Activated naive CD8-positive, alpha-beta T cell treated with anti-CD3 and anti-CD28 coated beads, Interleukin-2, amount 50 U/mL, for 16 hours (primary cell): Measurements from ENCODE around the gene TBC1D19.

Experiments used
- DNase-seq: peaks from one replicate; pipeline ENCODE4 v3.0.0-alpha.2; 2020; ENCODE audit warnings: low read depth, low spot score

TBC1D19 gene

DNA sequence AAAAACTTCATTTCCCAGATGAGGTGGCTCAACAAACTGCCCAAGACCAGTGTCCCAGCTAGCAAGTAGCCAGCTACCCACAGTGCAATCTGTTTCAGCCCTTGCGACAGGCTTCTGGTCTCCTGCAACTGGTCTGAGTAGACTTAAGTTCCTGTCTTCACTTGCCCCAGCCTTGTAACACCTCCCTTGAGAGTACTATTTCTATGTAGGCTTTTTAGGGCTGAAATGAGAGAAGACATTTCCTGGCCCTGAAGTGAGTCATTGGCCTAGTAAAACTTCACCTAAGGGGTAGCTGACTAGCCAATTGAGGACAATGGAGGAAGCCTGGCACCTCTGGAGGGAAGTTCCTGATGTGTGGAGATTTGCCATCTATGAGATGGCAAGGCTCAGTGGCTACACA lies 196.7 kb downstream of the TBC1D19 start:
- no peak for DNase-seq

DNA sequence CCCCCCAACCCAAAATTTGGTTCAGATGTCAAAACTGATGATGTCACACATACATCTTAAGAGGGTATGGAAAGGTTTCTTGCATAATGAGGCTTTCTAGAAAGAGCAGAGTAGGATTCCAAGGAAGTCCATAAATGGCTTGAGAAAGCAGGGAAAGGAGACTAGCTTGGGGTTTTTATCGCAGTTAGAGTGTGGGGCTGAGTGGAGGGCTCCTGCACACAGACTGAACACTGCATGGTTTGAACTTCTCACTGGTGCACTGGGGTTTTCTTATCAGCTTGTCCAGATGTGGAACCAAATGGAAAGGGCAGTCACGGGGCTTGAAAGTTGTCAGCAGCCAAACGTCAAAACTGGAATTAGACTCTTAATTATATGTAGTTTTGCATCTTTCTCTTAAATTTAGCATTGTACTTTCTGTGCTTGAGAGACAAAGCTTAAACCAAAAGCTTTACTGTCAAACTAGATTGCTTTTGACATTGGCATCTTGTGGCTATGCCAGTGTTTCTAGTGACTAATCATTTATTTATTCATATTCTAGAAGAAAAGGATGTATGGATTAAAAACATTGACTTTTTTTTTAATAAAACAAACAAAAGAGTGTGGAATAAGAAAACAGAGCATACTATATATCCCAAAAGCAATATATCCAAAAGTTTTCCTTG lies 198.4 kb downstream of the TBC1D19 start:
- DNase-seq: no peak

DNA sequence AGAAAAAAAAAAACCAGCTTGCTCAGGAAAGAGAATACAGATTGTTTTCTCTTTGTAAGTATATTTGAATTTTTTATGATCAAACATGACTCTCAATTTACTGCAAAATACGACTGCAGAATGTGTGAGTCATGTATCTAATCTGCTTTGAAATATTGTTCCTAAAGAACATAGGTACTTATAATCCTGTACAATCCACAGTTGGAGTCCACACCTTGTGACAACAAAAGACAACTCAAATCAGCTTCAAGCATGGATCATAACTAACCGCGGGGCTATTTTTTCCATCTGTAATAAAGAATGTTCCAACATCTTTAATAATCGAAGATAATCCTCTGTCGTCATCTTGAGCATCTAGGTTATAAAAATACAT lies 198.9 kb downstream of the TBC1D19 start:
- no peak for DNase-seq

DNA sequence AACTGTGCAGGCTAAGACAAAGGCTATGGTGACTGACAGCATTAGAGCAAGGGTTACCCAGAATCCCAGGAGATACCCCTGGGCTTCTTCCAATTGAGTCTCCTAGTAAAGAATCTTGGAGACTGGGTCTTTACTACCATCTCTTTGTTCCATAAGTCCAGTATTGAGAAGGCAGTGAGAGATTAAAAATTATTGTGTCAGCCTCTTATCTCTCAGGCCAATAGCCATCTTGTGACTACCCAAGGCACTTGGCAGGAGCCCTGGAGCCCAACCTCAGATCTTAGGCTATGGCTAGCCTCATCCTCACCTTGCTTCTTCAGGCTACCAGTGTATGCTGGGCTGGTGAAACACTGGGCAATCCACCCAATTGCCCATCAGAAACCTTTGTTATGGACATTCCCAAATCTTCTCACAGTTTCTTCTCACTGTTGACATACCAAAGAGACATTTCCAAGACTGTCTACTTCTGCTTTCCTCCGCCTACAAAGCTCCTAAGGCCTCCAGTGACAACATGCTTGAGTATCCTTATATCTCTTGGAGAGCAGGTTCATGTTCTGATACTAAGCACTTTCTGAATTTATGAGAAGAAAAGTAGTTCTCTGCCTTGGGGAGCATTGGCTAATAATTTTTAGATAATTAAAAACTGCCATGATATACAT lies 200.5 kb downstream of the TBC1D19 start:
- no peak for DNase-seq

DNA sequence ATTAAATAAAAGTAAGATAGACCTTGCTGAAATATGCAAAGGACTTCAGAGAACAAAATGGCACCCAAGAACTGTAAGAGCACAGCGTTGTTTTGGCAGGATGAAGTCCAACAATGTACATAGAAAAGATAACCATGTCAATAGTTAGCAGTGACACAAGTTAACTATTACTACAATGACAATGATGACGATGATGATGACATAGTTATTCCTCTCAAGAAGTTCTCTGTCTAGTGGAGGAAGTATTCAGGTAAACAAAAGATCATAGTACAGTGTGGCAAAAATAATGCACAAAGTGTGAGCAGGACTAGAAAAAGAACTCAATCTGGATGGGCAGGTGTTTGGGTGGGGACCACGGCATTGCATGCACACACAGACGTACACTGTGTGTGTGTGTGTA lies 201.4 kb downstream of the TBC1D19 start:
- DNase-seq: no peak

DNA sequence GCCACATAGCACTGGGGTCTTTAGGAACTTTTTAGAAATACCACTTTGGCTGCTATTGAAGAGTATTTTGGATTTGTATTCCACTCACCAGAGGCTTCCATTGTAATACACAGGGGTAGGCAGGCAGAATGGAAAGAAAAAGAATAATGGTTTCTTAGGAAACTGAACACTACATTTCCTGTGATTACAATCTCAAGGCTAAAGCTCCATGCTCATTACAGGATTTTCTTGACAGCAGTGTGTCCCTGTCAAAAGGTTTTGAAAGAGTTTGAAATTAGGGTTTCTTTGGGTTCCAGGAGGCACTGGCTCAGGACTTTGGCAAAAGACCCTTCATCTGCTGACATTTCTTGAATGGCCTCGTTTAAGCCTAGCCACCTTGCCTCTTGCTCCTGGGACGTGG lies 201.9 kb downstream of the TBC1D19 start:
- no peak for DNase-seq

DNA sequence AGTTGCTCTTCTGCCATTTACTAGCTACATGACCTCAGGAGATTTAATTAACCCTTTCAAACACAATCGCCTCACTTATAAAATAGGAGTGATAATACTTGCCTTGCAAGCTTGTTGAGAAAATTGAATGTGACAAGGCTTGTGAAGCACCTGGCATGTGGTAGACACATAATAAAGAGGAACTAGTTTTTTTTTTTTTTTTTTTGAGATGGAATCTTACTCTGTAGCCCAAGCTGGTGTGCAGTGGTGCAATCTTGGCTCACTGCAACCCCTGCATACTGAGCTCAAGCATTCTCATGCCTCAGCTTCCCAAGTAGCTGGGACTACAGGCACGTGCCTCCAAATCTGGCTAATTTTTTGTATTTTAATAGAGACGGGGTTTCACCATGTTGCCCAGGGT lies 203.0 kb downstream of the TBC1D19 start:
- no peak for DNase-seq

DNA sequence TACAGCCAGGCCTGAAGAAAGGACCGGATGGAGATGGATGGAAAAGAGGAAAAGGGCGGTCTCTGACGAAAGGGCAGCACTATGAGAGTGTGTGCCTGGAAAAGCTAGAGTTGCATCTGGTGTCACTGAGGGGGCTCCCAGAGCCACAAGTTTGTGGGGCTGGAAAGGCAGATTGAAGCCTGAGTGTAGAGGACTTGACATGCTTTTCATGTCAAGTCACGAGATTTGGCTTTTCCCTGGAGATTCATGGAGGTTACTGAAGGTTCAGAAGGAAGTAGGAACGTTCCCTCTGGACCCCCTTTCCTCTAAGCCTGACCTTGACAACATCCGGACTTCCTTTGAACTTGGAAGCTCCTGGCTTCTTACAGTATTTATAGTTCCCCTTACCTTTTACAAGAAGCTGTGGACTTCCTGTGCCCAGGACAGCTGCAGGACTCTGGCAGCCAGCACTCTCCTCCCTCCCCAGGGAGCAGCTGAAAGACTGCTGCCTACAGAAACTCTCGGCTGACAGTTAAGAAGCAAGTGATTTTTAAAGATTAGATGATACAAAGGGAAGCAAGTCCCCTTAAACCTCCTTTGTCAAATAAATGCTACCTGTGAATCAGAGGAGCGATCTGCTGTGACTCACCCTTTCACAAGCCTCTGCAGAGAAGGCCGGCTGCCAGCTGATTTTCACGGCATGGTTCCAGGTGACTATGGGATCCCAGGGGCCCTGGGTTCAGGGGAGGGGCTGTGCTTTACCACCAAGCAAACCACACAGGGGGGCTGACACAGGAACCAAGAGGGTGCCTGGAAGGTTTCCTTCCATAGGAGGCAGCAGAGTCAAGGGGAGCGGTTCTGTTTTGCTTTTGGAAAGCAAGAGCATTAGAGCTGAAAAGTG lies 203.8 kb downstream of the TBC1D19 start:
- no peak for DNase-seq

DNA sequence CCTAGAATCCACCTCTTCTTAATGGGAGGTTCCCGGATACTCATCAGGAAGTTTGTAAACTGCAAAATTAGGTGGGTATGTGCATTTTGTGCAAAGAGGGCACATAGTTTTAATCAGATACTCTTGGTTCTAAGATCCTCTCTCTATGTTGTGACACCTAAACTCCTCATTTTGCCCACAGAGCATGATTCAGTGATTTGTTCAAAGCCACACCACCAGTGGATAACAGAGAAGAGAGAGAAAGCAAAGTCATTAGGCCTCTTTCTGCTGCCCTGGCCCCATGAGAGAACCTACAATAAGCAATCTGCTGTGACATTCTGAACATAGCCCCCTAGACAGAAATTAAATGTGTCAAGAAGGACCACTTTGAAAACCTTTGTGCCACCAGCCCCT lies 204.5 kb downstream of the TBC1D19 start:
- DNase-seq: no peak

DNA sequence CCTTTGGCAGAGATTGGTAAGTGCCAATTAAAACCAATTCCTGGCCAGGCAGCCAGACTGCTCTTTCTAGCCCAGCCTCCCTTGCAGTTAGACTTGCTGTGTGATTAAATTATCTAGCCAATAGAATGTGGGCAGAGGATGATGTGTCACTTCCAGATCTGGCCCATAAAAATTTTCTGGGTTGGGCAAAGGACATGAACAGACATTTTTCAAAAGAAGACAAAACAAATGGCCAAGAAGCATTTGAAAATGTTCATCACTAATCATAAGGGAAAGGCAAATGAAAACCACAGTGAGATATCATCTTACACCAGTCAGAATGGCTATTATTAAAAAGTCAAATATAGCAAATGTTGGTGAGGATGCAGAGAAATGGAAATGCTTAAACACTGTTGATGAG lies 205.3 kb downstream of the TBC1D19 start:
- no peak for DNase-seq

DNA sequence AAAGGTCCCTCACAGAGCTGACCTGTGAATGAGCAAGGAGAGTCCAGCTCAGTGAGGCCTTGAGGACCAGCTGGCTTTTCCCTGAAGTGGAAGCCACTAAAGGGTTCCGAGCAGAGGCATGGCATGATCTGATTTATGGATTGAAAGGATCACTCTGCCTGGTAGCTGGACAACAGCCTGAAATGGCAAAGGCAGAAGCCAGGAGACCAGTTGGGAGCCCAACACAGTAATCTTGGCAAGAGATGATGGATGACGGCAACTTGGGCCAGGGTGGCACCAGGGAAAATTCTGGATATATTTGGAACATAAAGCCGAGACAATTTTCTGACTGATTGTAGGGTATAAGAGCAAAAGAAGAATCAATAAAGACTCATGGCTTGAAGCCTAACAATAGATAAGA lies 207.5 kb downstream of the TBC1D19 start:
- DNase-seq: no peak

DNA sequence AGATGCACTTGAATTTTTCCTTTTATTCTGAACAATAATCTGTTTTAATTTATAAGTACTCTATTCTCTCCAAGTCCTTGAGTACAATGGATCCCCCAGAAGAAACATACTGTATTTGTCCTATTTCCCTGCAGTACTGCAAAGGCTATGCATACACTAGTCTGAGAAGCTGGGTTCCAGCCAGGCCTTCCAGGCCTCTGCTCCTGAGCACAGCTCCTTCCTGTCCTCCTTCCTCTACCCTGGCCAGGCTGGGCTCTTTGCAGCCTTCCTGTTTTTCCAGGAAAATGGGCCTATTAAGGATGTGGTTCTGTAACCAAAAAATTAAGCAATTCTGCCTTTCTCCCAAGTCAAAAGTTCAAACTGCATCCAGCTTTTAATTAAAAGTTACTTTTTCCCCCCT lies 208.8 kb downstream of the TBC1D19 start:
- DNase-seq: no peak

DNA sequence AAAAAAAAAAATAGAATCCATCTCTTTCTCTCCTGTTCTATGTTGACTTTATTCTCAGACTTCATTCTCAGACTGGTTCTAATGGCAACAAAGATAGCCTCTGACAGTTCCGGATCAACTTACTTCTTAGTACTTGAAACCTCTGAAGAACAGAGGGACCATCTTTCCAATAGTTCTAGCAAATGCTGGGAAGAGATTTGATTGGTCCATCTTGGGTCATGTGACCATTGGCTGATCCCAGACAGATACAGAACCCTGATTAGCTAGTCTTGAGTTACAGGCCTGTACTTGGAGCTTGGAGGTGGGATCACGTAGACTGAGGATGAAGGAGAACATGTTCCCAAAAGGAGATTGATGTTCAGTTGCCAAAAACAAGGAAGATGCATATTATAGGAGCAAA lies 209.9 kb downstream of the TBC1D19 start:
- no peak for DNase-seq

DNA sequence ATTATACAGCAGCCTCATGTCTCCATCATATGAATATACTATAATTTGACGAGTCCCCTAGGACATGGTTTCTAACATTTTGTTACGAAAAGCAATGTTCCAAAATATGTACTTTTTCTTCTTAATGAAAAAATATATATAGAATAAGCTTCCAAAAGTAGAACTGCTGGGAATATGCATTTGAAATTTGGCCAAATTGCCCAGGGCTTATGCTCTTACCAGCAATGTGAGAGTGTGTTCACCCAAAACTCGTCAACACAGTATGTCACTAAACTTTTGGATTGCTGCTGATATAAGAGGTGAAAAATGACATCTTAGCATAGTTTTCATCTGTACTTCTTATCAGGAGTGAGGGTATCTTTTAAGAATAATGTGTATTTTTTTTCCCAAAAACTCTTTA lies 212.2 kb downstream of the TBC1D19 start:
- no peak for DNase-seq

DNA sequence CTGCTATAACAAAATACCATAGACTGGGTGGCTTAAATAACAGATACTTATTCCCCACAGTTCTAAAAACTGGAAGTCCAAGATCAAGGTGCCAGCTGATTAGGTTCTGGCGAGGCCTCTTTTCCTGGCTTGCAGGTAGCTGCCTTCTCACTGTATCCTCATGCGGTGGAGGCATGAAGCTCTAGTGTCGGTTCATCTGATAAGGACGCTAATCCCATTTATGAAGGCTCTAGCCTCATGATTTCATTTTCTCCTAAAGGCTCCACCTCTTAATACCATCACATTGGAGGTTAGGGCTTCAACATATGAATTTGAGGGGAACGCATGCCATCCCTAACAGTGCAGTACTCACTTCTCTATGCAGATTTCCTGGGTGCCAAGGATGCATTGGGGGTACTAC lies 218.9 kb downstream of the TBC1D19 start:
- DNase-seq: no peak

DNA sequence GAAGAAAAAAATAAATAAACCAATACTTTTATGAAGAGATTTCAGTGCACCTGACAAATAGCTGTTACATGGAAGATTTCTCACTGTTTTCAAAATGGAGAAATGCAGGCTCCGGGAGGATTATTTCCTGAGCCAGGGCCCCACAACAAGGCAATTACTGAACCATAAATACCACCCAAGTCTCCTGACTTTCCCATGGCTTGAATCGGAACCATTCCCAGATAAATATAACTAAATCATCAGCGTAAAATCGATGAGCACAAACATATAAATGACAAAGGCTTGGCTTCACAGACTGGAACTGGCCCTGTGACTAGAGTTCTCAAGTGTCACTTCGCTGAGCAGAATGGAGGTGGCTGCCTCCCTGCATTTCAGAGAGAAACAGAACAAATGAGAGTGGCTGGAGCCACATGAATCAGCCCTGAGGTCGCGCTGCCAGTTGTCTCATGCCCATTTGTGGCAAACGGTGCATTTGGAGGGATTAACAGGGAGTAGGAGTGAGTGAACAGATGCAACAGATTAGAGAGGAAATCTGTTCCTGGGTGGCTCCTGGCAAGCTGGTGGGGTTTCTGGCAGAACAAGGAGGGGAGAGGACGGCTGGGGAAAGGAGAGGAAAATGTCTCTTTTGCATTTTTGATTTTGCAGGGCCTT lies 219.5 kb downstream of the TBC1D19 start:
- no peak for DNase-seq

DNA sequence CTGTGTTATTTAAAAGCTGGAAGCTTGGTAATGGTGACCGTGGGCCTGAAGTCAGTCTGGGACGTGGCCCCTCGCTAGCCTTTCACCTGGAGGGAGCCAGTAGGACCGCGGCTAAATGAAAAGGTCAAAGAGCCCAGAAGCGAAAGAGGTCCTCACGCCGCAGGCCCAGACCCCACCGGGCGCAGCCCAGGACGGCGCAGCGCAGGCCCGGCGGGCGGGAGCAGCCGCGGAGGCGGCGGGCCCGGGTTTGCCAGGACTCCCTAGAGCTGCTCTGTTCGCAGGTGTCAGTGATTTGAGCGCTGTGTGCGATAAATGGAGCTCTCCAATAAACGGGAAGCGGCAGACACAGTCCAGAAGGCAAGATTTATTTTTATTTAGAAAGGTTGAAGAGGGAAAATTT lies 220.6 kb downstream of the TBC1D19 start:
- DNase-seq: no peak

DNA sequence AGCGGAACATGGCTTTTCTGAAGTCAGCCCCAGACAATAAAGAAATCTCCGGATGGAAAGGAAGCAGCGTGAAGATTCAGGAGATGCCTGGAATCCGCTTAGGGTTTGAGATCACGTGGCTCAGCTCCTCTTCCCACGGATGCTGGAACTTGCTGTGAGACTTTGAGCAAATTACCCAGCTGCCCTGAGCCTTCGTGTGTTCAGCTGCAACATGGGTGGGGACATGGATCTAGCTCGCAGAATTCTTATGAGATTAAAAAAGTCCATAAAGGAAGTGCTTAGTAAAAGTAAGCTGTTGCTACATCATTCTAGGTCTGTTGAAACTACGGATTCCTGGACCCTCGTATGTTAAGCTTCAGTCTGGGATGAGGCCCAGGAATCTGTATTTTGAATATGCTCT lies 221.0 kb downstream of the TBC1D19 start:
- no peak for DNase-seq
